ENCODE measurements around the gene MEAK7.

GRCh38 chr16:84513123-84513522, 8.7 kb upstream of the MEAK7 start:
- TF ChIP-seq, protein P1, sequence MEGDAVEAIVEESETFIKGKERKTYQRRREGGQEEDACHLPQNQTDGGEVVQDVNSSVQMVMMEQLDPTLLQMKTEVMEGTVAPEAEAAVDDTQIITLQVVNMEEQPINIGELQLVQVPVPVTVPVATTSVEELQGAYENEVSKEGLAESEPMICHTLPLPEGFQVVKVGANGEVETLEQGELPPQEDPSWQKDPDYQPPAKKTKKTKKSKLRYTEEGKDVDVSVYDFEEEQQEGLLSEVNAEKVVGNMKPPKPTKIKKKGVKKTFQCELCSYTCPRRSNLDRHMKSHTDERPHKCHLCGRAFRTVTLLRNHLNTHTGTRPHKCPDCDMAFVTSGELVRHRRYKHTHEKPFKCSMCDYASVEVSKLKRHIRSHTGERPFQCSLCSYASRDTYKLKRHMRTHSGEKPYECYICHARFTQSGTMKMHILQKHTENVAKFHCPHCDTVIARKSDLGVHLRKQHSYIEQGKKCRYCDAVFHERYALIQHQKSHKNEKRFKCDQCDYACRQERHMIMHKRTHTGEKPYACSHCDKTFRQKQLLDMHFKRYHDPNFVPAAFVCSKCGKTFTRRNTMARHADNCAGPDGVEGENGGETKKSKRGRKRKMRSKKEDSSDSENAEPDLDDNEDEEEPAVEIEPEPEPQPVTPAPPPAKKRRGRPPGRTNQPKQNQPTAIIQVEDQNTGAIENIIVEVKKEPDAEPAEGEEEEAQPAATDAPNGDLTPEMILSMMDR (IDR thresholded peaks at IDR 0.05; ENCODE audit: low read depth, low read length, poor library complexity, severe bottlenecking): no peak
- no peak for TF ChIP-seq EZH2phosphoT487 (IDR thresholded peaks at IDR 0.05; ENCODE audit: borderline replicate concordance, low read length)

All from DOHH2 (cell line).